NCI-H82 treated with DMSO at 0.1 percent for 48 hours (cell line): Measurements from ENCODE around the gene SLC6A1.
"Not testable (repeated sequence)": the region's sequence is repeated elsewhere in the genome, so short reads cannot be mapped to it uniquely, and the experiment has no call there.

Experiments
- DNase-seq: peaks from one replicate; lab custom pipeline; 2025; ENCODE audit not compliant: unreplicated experiment; lab: John Stamatoyannopoulos, UW

Gene SLC6A1

GRCh38 chr3:11057655-11058054 lies 65.1 kb downstream of the SLC6A1 start:
- DNase-seq = no peak

GRCh38 chr3:11059090-11059798 lies 66.7 kb downstream of the SLC6A1 start:
- peak; percentile 1 for DNase-seq

DNA sequence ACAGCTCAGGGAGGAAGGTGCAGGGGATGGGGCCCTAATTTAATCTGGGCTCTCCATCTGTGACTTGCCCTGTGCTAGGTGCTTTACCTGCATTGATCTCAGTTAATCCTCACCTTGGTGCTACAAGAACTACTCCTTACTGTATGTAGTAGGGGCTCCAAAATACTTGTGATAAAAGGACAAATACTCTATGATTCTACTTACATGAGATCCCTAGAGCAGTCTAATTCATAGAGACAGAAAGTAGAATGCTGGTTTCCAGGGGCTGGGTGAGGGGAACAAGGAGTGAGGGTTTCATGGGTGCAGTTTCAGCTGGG lies 67.2 kb downstream of the SLC6A1 start:
- DNase-seq = no peak

DNA sequence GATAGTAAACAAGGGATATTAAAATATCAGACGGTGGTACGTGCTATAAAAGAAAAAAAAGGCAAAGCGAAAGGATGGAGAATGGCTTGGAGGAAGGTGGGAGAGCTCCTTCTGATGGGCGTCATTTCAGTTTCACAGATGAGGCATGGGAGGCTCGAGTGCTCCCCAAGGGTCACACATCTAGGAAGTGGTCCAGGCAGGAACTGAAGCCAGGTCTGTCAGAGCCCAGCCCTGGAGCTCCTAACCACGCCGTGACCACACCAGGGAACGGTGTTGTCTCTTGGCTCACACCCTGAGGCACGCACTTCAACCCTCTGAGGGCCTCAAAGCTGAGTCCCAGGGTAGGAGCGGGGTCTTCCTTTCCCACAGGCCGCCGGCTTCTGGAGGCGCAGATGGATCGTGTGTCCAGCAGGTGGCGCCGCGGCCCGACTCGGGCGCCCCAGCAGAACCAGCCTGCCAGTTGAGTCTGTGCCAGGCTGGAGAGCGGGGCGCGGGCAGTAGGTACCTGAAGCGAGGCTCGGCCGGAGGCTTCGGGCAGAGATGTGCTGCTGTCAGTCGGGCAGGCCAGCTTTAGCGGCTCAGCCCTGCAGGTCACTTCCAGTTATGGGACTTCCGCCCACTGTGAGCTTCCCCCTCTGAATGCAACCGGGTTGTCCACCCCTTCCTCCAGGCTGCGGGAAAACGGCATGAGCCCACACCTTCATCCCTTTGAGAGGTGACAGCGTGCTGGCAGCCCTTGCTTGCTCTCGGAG lies 68.1 kb downstream of the SLC6A1 start:
- DNase-seq = no peak

DNA sequence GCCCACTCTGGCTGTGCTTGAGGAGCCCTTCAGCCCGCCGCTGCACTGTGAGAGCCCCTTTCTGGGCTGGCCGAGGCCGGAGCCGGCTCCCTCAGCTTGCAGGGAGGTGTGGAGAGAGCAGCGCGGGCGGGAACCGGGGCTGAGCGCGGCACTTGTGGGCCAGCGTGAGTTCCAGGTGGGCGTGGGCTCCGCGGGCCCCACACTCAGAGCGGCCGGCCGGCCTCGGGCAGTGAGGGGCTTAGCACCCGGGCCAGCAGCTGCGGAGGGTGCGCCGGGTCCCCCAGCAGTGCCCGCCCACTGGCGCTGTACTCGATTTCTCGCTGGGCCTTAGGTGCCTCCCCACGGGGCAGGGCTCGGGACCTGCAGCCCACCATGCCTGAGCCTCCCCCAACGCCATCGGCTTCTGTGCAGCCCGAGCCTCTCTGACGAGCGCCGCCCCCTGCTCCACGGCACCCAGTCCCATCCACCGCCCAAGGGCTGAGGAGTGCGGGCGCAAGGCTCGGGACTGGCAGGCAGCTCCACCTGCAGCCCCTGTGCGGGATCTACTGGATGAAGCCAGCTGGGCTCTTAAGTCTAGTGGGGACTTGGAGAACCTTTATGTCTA lies 68.8 kb downstream of the SLC6A1 start:
- not testable (repeated sequence) for DNase-seq

GRCh38 chr3:11062704-11063103 lies 70.2 kb downstream of the SLC6A1 start:
- DNase-seq = no peak

DNA sequence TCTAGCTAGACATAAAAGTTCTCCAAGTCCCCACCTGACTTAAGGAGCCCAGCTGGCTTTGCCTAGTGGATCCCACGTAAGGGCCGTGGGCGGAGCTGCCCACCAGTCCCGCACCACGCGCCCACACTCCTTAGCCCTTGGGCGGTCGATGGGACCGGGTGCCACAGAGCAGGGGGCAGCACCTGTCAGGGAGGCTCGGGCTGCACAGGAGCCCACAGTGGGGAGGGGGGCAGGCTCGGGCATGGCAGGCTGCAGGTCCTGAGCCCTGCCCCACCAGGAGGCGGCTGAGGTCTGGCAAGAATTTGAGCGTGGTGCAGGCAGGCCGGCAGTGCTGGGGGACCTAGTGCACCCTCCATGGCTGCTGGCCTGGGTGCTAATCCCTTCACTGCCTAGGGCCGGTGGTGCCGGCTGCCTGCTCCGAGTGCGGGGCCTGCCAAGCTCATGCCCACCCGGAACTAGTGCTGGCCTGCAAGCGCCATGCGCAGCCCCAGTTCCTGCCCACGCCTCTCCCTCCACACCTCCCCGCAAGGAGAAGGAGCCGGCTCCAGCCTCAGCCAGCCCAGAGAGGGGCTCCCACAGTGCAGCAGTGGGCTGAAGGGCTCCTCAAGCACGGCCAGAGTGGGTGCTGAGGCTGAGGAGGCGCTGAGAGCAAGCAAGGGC lies 78.7 kb downstream of the SLC6A1 start:
- no peak for DNase-seq

DNA sequence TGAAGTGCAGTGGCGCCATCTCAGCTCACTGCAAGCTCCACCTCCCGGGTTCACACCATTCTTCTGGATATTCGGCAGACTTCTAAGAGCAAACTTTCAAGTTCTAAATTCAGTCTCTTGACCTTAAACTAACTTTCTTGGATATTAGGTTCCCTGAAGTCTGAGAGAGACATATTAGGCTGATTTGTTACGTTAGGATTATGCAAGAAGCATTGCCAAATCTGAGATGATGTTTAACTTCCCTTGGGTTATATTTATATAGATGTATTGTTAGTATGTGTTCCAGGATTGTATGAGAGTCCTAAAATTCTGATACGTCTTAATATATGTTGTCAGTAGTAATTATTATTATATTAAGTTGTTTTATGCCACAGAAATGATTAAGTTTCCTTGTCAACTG lies 80.1 kb downstream of the SLC6A1 start:
- DNase-seq = no peak

- DNase-seq = no peak
Observed at GRCh38 chr3:11074011-11074410, 81.5 kb downstream of the SLC6A1 start.

- DNase-seq = no peak
Observed at GRCh38 chr3:11074451-11074850, 81.9 kb downstream of the SLC6A1 start.

- DNase-seq = not testable (repeated sequence)
Observed at GRCh38 chr3:11075122-11075521, 82.6 kb downstream of the SLC6A1 start.

DNA sequence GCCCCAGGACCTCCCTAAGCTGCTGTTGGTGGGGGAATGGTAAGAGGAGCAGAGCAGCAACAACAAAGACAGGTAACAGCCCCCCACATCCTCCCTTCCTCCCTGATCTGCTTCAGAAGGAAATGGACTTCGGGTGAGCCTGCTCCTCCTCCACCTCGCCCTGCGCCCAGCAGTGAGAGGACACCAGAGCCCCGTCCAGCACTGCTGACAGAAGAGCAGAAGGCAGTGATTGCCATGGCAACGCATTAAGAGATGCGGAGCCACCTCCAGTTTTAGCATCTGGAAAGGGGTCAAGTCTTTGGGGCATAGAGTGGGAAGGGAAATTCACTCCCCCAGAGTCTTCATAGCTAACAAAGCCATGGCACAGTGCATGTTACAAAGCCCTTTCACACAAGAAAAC lies 84.2 kb downstream of the SLC6A1 start:
- no peak for DNase-seq

GRCh38 chr3:11077466-11077865 lies 84.9 kb downstream of the SLC6A1 start:
- no peak for DNase-seq

GRCh38 chr3:11078826-11079515 lies 86.4 kb downstream of the SLC6A1 start:
- DNase-seq = no peak

DNA sequence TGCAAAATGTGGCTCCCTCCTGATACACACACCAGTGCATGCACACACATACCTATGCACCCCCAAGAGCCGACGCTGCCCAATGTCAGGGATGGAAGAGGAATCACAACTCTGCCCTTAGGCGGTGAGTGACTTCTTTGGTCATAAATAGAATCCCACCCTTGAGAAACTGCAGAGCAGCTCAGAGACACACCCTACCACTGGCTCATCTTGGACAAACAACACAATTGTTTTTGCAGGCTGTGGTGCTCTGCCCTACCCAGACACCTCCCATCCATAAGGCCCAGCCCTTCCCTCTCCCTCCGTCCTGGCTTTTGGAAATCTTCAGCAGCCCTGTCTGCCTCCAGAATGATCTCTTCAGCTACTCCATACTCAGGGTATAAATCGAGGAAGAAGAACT lies 87.9 kb downstream of the SLC6A1 start:
- no peak for DNase-seq

DNA sequence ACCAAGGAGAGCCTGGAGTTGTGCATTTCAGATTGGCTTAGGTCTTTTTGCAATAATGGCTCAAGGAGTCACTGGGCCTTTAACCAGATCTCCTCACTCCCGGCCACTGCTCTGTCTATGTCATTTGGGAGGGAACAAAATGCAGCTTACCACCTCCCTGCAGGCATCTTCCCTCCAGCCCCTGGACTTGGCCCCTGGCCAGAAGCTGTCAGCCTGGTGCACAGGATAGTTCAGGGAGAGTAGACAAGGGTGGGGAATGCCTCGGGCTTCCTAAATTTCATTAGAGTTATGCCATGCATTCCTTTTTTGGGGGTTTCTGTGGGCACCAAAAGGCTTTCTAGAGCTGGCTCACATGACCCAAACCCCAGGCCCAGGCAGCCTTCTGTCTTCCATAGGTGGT lies 91.5 kb downstream of the SLC6A1 start:
- DNase-seq = no peak

DNA sequence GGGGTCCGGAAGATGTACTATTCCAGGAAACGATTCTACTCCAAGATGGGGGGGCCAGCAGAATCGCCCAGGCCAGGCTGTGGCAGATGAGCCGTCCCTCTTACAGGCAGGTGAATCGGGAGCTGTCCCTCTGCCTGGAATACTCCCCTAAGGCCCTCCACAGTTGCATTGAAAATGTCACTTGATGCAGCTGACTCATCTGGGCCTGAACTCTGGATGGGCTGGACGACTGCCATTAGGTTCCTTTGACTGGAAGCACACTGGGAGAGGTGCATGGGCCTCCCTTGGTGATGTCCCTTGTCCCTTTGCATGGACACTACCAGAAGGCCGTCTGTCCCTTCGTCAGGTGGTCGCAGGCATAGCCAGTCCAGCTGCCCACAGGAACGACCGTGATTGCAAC lies 92.1 kb downstream of the SLC6A1 start:
- DNase-seq = no peak

DNA sequence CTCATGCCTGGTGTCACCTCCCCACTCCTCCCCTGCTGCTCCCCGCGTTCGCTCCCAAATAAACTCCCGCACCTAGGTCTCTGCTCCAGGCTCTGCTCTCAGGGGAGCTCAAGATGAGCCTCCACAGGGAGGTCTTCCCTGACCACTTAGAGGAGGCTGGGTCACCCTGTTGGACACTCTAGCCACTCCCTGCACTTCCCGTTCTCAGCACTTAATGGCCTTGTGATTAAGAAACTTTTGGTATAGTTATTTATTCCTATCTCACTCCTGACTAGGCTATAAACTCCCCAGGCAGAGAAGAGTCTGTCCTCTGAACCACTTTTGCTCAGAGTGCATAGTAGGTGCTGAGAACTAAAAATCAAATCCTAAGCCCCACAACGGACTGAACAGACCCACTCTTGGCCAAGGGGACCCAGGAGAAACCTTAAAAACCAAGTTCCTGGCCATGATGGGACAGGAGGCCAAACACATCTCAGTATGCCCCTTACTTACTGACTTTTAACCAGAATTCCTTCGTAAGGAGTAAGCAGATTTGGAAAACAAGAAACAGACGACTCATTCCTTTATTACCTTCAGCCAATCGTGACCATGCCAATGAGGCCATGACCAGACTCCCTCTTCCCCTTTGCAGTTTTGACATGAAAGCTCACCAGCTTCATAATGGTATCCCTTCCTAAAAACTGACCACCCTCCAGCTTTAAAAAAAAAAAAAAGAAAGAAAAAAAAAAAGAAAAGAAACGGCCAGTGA lies 92.7 kb downstream of the SLC6A1 start:
- no peak for DNase-seq

DNA sequence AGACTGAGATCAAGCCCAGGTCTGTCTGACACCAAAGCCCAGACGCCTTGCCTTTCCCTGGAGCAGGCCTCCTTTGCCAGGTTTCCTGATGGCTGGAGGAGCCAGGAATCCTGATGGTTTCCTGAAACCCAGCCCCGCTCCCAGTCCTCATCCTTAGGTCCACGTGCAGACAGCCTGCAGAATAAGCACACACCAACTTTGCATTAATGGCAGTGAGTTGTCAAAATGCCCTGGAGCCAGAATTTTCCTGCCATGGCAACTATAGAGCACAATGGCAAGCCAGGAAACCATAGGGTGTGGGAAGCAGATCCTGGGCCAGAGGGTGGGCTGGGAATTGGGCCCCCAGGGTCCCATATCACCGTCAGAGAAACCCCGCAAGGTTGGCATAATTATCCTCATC lies 94.3 kb downstream of the SLC6A1 start:
- DNase-seq = no peak

DNA sequence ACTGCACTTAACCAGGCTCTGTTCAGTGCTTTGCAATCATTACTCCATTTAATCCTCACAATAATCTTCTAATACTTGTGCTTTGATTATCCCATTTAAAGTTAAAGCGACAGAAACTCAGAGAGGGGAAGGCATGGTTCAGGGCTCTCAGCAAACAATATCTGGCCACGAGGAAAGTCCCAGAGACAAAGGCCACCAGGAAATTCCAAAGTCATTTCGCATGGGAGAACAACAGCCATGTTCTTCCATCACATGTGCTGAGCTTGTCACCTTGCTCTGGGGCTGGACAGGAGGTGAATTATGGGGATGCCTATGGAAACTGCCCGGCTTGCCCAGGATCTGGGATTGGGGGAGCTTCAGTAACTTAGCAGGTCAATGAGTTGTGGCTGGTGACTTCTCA lies 95.5 kb downstream of the SLC6A1 start:
- DNase-seq = no peak

- DNase-seq = no peak
Observed at GRCh38 chr3:11088831-11089230, 96.3 kb downstream of the SLC6A1 start.
